ENCODE measurements around the gene PGAM5.

DNA sequence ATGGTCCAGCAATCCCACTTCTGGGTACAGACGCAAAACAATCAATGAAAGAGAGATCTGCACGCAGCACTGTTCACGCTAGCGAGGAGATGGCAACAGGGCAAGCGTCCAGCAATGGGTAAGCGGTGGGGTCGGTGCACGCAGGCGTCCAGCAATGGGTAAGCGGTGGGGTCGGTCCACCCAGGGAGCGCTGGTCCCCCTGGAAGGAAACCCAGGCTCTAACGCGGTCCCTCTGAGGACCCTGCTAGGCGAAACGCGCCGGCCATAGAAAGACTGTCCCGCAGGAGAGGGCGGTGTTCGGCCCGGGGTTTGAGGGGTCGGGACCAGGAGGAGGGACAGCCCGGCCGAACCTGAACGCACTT, 618 bp upstream of the PGAM5 start:
- TF ChIP-seq TSC22D4 (tag; IDR thresholded peaks at IDR 0.05) = no peak
- no peak for TF ChIP-seq PCBP1 (IDR thresholded peaks at IDR 0.05; ENCODE audit: low read depth, low read length, poor library complexity, severe bottlenecking)
- TF ChIP-seq CEBPG (CRISPR knock-in tag; IDR thresholded peaks at IDR 0.05) = no peak
- no peak for TF ChIP-seq CEBPG (tag; conservative IDR thresholded peaks at IDR 0.05 in 1 of 2, IDR thresholded peaks at IDR 0.05 in 1 of 2)
- TF ChIP-seq, protein P1, sequence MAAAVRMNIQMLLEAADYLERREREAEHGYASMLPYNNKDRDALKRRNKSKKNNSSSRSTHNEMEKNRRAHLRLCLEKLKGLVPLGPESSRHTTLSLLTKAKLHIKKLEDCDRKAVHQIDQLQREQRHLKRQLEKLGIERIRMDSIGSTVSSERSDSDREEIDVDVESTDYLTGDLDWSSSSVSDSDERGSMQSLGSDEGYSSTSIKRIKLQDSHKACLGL (CRISPR knock-in tag; IDR thresholded peaks at IDR 0.05; ENCODE audit: borderline replicate concordance, poor library complexity, severe bottlenecking) = no peak
- TF ChIP-seq ZNF121 (CRISPR knock-in tag; conservative IDR thresholded peaks at IDR 0.05) = no peak
